Measurements from ENCODE around the gene DNAH10. TPM values are rescaled to one million over a fixed set of nuclear protein-coding genes. Genes with fewer than 3 reads are reported as not detected.

The DNAH10 gene
- total RNA-seq, 1 experiment from 2014 or later = 0.17 TPM

GRCh38 chr12:123967121-123967586, 205.1 kb downstream of the DNAH10 start:
- no peak overlapping the region for H3K4ac ChIP-seq (ENCODE audit: low read depth, low read length)
- Mint-ChIP-seq H3K27ac (no peak overlapping the region), H3K4me3 (no peak overlapping the region), H3K36me3 (ENCODE audit: insufficient read depth in 1 of 3, low read depth in 3 of 3) (no peaks in the 10 kb centered on the region; a peak in 2 of 7 replicates), H3K27me3 (ENCODE audit: low read depth) (peaks cover 96% of the 10 kb centered on the region), H3K4me1 (peaks cover 3 to 4% of the 10 kb centered on the region in 2 experiments; a peak in 2 of 4 replicates), H3K9me3 (no peaks in the 10 kb centered on the region)
- no peak overlapping the region for H3K4me2 ChIP-seq (ENCODE audit: insufficient read depth, insufficient read length, low read length)
- no peak overlapping the region for H2BK5ac ChIP-seq (ENCODE audit: insufficient read length, low read length)
- no peaks in the 10 kb centered on the region for H3K23me2 ChIP-seq (ENCODE audit: insufficient read length, low read depth, low read length, poor library complexity, severe bottlenecking)
- H2AFZ ChIP-seq (ENCODE audit: low read length) = no peak overlapping the region
- no peak overlapping the region for H3K56ac ChIP-seq (ENCODE audit: insufficient read length, low read depth, low read length)
- H3K18ac ChIP-seq (ENCODE audit: insufficient read length, low read depth, low read length) = no peak overlapping the region
- no peak overlapping the region for H4K91ac ChIP-seq (ENCODE audit: insufficient read length, low read depth, low read length)
- no peaks in the 10 kb centered on the region for H3K9me3 ChIP-seq (ENCODE audit: control insufficient read depth, low read depth, low read length)
- H3K9ac ChIP-seq (ENCODE audit: extremely low read depth, insufficient read length, low read length) = no peak overlapping the region
- no peak for TF ChIP-seq CTCF (conservative IDR thresholded peaks at IDR 0.05)
- no peak overlapping the region for H2BK12ac ChIP-seq (ENCODE audit: insufficient read length, low read depth, low read length)
- H3K23ac ChIP-seq (ENCODE audit: insufficient read length, low read depth, low read length) = no peak overlapping the region
- no peak for DNase-seq
- no peak overlapping the region for H2BK15ac ChIP-seq (ENCODE audit: low read depth, low read length)
- no peak overlapping the region for H3K14ac ChIP-seq (ENCODE audit: insufficient read depth, low read length)
- no peak overlapping the region for H4K8ac ChIP-seq (replicated peaks; ENCODE audit: insufficient read length, low read depth, low read length)
- H3K79me2 ChIP-seq (ENCODE audit: insufficient read depth, low read length) = no peaks in the 10 kb centered on the region
- H3K79me1 ChIP-seq (ENCODE audit: insufficient read depth, low read depth, low read length, poor library complexity, severe bottlenecking) = no peaks in the 10 kb centered on the region
- no peaks in the 10 kb centered on the region for H4K20me1 ChIP-seq (ENCODE audit: control insufficient read depth, insufficient read depth, insufficient read length)
- WGBS (ENCODE audit: extremely low coverage, insufficient read length, low lambda C conversion rate) = no CpG with 5 or more reads among the region's 8 CpGs
- no peak overlapping the region for H2AK5ac ChIP-seq (ENCODE audit: insufficient read length, low read length)
- H2BK20ac ChIP-seq (ENCODE audit: low read depth, low read length, poor library complexity, severe bottlenecking) = no peak overlapping the region
- no peak overlapping the region for H4K5ac ChIP-seq (ENCODE audit: insufficient read length, low read depth, low read length)
- H3K27ac ChIP-seq (ENCODE audit: insufficient read length, low read depth, low read length) = no peak overlapping the region
- H3K4me1 ChIP-seq (ENCODE audit: insufficient read depth, low read length) = no peaks in the 10 kb centered on the region
- peaks cover 77% of the 10 kb centered on the region for H3K27me3 ChIP-seq (ENCODE audit: insufficient read depth, low read length)
- H3T11ph ChIP-seq (ENCODE audit: low read length) = no peak overlapping the region
- no peak overlapping the region for H2BK120ac ChIP-seq (ENCODE audit: low read depth, low read length, poor library complexity, severe bottlenecking)

Measured in H9 (cell line).